Lung (tissue), 12 donors: Measurements from ENCODE around the gene ANKRD44. TPM values are rescaled to one million over a fixed set of nuclear protein-coding genes. Genes with fewer than 3 reads are reported as not detected.

Source experiments
- ATAC-seq: fragments of 200-7000 bp; cut with Tn5 transposase; one replicate; pipeline ENCODE4 v1.9.1; 2020; ENCODE audit warnings: moderate number of reproducible peaks; ENCODE audit not compliant: insufficient read depth, low FRiP score
- DNase-seq, 3 donors: peaks; one replicate each; pipeline ENCODE4 v3.0.0-alpha.2; 2013 to 2017
- H3K27ac ChIP-seq, 2 donors: one replicate each; pipeline ENCODE4 v1.5.1; 2013; ENCODE audit warnings: mild to moderate bottlenecking in 2 of 2, moderate library complexity in 2 of 2, control low read depth in 1 of 2, inconsistent platforms in 1 of 2, low read depth in 1 of 2, low read length in 1 of 2
- H3K27me3 ChIP-seq, 3 donors: one replicate each; pipeline ENCODE4 v1.5.1; 2013; ENCODE audit warnings: low read length in 2 of 3; ENCODE audit not compliant: control insufficient read depth in 3 of 3, insufficient read depth in 3 of 3
- H3K36me3 ChIP-seq, 4 donors: one replicate each; pipeline ENCODE4 v1.5.1; 2013; ENCODE audit warnings: low read length in 4 of 4, mild to moderate bottlenecking in 1 of 4, moderate library complexity in 1 of 4; ENCODE audit not compliant: control insufficient read depth in 4 of 4, insufficient read depth in 4 of 4
- H3K4me1 ChIP-seq, 5 donors: one replicate each; pipeline ENCODE4 v1.5.1; 2013; ENCODE audit warnings: low read length in 5 of 5, mild to moderate bottlenecking in 2 of 5, moderate library complexity in 1 of 5; ENCODE audit not compliant: control insufficient read depth in 5 of 5, insufficient read depth in 5 of 5
- H3K4me3 ChIP-seq: one replicate; pipeline ENCODE4 v1.5.1; 2013; ENCODE audit warnings: mild to moderate bottlenecking, control low read depth, moderate library complexity
- H3K9ac ChIP-seq, 2 donors: one replicate each; pipeline ENCODE4 v1.5.1; 2013; ENCODE audit warnings: low read length in 2 of 2, control low read depth in 1 of 2; ENCODE audit not compliant: insufficient read depth in 1 of 2
- H3K9me3 ChIP-seq, 4 donors: one replicate each; pipeline ENCODE4 v1.5.1; 2013; ENCODE audit warnings: low read length in 3 of 4, mild to moderate bottlenecking in 1 of 4, moderate library complexity in 1 of 4; ENCODE audit not compliant: control insufficient read depth in 4 of 4, insufficient read depth in 3 of 4
- WGBS, 2 donors: extraction: QIAGEN DNeasy Blood & Tissue Kit; methylation state at CpG; one replicate each; pipeline ENCODE4 v1.1.7; 2013; 5-methylcytosine and 5-hydroxymethylcytosine counted together
- polyA plus RNA-seq, 2 donors: library from polyadenylated mRNA; stranded (reverse); fragments of 200-250 nt; gene quantifications; one replicate each; pipeline ENCODE4 v1.2.1, GENCODE V29; 2013
- total RNA-seq, 2 donors: library from RNA; depleted of rRNA in 1 of 2; stranded (reverse); fragments of >200 nt in 1 of 2; gene quantifications; one replicate each; pipeline ENCODE4 v1.2.1, GENCODE V29; 2014 to 2021
- TF ChIP-seq, protein P1 (sequence below): IDR thresholded peaks from 2 replicates; pipeline ENCODE4 v1.5.1; 2012; ENCODE audit warnings: mild to moderate bottlenecking; ENCODE audit errors: control extremely low read depth, extremely low read depth
- donor health status: control.
- donor health status: control.
- donor health status: Bipolar disorder and iron deficiency.
- donor health status: healthy.
- donor health status: DM: yes; HTN: yes; CAD: no.

Gene ANKRD44
- total and polyA plus RNA-seq, 4 donors: 7.1 to 73.8 (median 20.3) TPM

- Histone ChIP-seq H3K4me3 (no peak overlapping the region), H3K9ac (no peak overlapping the region), H3K27me3 (no peaks in the 10 kb centered on the region), H3K9me3 (no peaks in the 10 kb centered on the region), H3K27ac (no peak overlapping the region), H3K4me1 (peaks cover 0 to 27% (median 4%) of the 10 kb centered on the region in 5 donors), H3K36me3 (peaks cover 0 to 9% (median 2%) of the 10 kb centered on the region in 4 donors)
- ATAC-seq (no peak), DNase-seq (peak in 1 of 3 donors; percentile 14)
- TF ChIP-seq, protein P1, sequence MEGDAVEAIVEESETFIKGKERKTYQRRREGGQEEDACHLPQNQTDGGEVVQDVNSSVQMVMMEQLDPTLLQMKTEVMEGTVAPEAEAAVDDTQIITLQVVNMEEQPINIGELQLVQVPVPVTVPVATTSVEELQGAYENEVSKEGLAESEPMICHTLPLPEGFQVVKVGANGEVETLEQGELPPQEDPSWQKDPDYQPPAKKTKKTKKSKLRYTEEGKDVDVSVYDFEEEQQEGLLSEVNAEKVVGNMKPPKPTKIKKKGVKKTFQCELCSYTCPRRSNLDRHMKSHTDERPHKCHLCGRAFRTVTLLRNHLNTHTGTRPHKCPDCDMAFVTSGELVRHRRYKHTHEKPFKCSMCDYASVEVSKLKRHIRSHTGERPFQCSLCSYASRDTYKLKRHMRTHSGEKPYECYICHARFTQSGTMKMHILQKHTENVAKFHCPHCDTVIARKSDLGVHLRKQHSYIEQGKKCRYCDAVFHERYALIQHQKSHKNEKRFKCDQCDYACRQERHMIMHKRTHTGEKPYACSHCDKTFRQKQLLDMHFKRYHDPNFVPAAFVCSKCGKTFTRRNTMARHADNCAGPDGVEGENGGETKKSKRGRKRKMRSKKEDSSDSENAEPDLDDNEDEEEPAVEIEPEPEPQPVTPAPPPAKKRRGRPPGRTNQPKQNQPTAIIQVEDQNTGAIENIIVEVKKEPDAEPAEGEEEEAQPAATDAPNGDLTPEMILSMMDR: no peak
- WGBS, 2 donors: 58 to 77% methylated on average over 4 of the region's 4 CpGs
These were observed 321.1 kb downstream of the ANKRD44 start for GRCh38 chr2:196989496-196989895.

DNA sequence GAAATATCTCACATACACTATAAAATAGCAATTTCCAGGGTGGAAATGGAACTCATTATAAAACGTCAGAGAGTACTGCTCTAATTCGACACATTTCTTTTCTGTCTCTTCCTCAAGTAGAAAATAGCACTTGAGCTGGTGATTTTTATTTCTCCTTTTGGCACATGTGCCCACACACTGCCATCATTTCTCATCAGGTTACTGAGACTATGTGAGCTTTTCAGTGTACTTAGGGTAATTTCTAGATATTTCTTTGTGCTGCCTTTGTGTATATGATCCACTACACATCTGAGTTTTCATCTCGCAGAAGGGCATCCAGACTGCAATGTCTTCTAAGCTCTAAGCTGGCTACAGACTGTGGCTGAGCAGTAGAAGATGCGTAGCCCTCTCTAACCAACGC is 321.9 kb downstream of the ANKRD44 start:
- H3K4me3 ChIP-seq: no peak overlapping the region
- peak overlapping the region; percentile 27 to 53 for H3K27ac ChIP-seq
- ATAC-seq (no peak), DNase-seq (peak in 2 of 3 donors; percentile 22 to 48)
- H3K36me3 ChIP-seq: peaks cover 0 to 4% (median 2%) of the 10 kb centered on the region in 4 donors
- H3K9me3 ChIP-seq: no peaks in the 10 kb centered on the region
- WGBS, 2 donors: 59 to 74% methylated on average over 5 of the region's 5 CpGs
- TF ChIP-seq, protein P1: no peak
- H3K9ac ChIP-seq: no peak overlapping the region
- no peaks in the 10 kb centered on the region for H3K27me3 ChIP-seq
- H3K4me1 ChIP-seq: peaks cover 0 to 27% (median 4%) of the 10 kb centered on the region in 5 donors

- H3K4me3 ChIP-seq: no peak overlapping the region
- H3K9me3 ChIP-seq: no peaks in the 10 kb centered on the region
- ATAC-seq (peak; percentile 85), DNase-seq (peak; percentile 41 to 88 (median 86))
- TF ChIP-seq, protein P1: no peak
- no peaks in the 10 kb centered on the region for H3K27me3 ChIP-seq
- peaks cover 0 to 27% (median 4%) of the 10 kb centered on the region in 5 donors for H3K4me1 ChIP-seq
- H3K9ac ChIP-seq: peak overlapping the region in 1 of 2 donors; percentile 97
- 6 to 16% methylated on average over 6 of the region's 6 CpGs for WGBS, 2 donors
- no peaks in the 10 kb centered on the region for H3K36me3 ChIP-seq
- peak overlapping the region in 1 of 2 donors; percentile 72 for H3K27ac ChIP-seq
These were observed 322.8 kb downstream of the ANKRD44 start for GRCh38 chr2:196987649-196988364.
